ENCODE data around the gene APCDD1L.

Gene APCDD1L

DNA sequence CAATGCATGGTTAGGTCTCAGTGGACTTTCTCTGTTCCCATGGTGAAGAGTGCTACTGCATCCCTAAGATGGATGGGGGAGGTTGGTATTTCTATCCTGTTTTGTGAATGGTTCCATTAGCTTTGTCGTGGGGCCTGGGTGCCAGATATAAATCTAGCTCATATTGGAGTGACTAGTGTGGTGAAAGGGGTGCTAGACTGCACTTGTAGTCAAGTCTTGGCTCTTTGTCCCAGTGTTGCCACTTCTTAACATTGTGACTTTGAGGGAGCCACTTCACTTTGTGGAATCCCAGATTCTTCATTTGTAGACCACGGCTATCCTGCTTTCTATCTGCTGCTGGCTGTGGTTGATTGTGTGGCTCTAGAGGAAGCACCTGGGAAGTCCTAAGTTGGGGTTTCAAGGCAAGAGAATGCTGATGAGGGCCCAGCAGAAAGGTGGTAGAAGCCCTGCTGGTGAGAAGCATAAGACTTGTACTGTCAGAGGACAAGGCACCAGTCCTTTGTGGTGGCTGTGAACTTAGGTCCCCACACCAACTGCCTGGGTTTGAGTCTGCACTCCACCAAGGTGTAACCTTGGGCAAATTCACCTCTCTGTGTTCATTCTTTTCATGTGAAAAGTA lies 82.1 kb downstream of the APCDD1L start:
- Histone ChIP-seq H3K4me1 (ENCODE audit: insufficient read depth, low read length, severe bottlenecking) (no peaks in the 10 kb centered on the region), H3K9ac (ENCODE audit: low read length) (no peak overlapping the region), H3K9me2 (ENCODE audit: low read depth, low read length) (no peaks in the 10 kb centered on the region), H4K20me1 (ENCODE audit: insufficient read depth, low read length) (no peaks in the 10 kb centered on the region), H3K4me2 (ENCODE audit: low read length) (no peak overlapping the region), H3K9me3 (ENCODE audit: low read length) (no peaks in the 10 kb centered on the region), H3K79me2 (ENCODE audit: insufficient read depth, low read length) (peaks cover 50% of the 10 kb centered on the region), H3K27ac (ENCODE audit: low read depth, low read length, poor library complexity, severe bottlenecking) (no peak overlapping the region), H2AFZ (ENCODE audit: low read length) (no peak overlapping the region), H3K27me3 (ENCODE audit: insufficient read depth, low read length) (no peaks in the 10 kb centered on the region), H3K36me3 (ENCODE audit: insufficient read depth, low read length) (peaks cover 68% of the 10 kb centered on the region), H3K4me3 (ENCODE audit: low read depth, low read length, poor library complexity, severe bottlenecking) (no peak overlapping the region), H3F3A (ENCODE audit: insufficient read depth, low read length) (no peaks in the 10 kb centered on the region)
- TF ChIP-seq, protein P1, sequence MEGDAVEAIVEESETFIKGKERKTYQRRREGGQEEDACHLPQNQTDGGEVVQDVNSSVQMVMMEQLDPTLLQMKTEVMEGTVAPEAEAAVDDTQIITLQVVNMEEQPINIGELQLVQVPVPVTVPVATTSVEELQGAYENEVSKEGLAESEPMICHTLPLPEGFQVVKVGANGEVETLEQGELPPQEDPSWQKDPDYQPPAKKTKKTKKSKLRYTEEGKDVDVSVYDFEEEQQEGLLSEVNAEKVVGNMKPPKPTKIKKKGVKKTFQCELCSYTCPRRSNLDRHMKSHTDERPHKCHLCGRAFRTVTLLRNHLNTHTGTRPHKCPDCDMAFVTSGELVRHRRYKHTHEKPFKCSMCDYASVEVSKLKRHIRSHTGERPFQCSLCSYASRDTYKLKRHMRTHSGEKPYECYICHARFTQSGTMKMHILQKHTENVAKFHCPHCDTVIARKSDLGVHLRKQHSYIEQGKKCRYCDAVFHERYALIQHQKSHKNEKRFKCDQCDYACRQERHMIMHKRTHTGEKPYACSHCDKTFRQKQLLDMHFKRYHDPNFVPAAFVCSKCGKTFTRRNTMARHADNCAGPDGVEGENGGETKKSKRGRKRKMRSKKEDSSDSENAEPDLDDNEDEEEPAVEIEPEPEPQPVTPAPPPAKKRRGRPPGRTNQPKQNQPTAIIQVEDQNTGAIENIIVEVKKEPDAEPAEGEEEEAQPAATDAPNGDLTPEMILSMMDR (IDR thresholded peaks at IDR 0.05; ENCODE audit: low read length), result no peak
- TF ChIP-seq EZH2 (IDR thresholded peaks at IDR 0.05; ENCODE audit: borderline replicate concordance, low read length), result no peak

DNA sequence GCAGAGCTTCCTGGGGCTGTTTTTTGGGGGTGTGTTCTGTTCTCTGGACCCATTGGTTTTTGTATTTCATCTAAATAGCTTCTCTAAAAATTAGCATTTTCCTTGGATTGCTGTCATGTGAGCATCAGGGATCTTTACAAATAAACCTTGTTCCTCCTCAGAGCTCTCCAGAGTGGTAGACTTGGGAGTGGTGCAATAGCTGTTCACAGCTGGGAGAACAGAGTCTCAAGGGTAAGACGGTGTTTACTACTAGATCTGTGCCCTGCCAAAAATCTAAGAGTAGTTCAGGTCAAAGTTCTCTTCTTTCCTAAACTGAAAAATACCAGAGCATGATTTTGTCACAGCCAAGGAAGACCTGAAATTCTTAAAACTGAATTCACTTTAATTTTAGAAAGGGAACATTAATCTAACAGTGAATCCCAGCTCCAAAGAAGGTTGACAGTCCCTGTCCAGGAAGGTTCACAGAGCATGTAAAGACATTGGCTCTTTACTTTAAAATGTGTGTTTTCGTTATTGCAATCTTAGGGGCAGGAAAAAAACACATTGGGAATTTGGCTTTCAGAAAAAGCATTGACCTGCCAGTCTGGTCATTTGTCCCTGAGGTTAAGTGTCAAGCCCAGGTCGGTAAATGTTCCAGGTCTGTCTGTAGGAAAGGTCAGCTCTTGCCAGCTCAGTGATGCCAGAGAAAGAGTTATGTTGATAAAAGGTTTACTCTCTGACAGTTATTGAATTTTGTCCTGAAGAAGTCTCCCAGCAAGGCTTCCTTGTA lies 82.8 kb downstream of the APCDD1L start:
- Histone ChIP-seq H2AFZ (ENCODE audit: low read length) (no peak overlapping the region), H3K4me3 (ENCODE audit: low read depth, low read length, poor library complexity, severe bottlenecking) (no peak overlapping the region), H3K27me3 (ENCODE audit: insufficient read depth, low read length) (no peaks in the 10 kb centered on the region), H3K9ac (ENCODE audit: low read length) (no peak overlapping the region), H4K20me1 (ENCODE audit: insufficient read depth, low read length) (no peaks in the 10 kb centered on the region), H3K4me2 (ENCODE audit: low read length) (no peak overlapping the region), H3K9me2 (ENCODE audit: low read depth, low read length) (no peaks in the 10 kb centered on the region), H3F3A (ENCODE audit: insufficient read depth, low read length) (no peaks in the 10 kb centered on the region), H3K27ac (ENCODE audit: low read depth, low read length, poor library complexity, severe bottlenecking) (no peak overlapping the region), H3K9me3 (ENCODE audit: low read length) (no peaks in the 10 kb centered on the region), H3K4me1 (ENCODE audit: insufficient read depth, low read length, severe bottlenecking) (no peaks in the 10 kb centered on the region), H3K36me3 (ENCODE audit: insufficient read depth, low read length) (peaks cover 66% of the 10 kb centered on the region), H3K79me2 (ENCODE audit: insufficient read depth, low read length) (peaks cover 54% of the 10 kb centered on the region)
- TF ChIP-seq, protein P1 (IDR thresholded peaks at IDR 0.05; ENCODE audit: low read length), result no peak
- TF ChIP-seq EZH2 (IDR thresholded peaks at IDR 0.05; ENCODE audit: borderline replicate concordance, low read length), result no peak

DNA sequence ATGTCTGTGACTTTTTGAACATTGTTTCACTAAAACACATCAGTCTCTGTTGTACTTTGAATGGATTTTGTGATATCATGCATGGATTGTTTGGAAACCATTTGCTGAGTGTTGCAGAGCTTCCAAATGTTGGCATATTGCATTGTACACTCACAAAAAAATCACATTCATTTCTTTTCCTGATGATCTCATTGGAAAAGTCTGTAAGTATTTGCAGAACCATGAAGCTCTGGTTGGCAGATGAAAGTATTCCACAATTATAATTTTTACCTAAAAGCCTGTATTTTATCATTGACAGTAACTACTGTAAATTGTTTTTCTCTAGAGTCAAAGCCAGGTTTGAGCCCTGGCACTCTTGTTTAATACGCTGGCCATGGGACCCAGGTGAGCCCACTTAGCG lies 84.1 kb downstream of the APCDD1L start:
- H3K4me2 ChIP-seq (ENCODE audit: low read length), result no peak overlapping the region
- no peaks in the 10 kb centered on the region for H4K20me1 ChIP-seq (ENCODE audit: insufficient read depth, low read length)
- H3K4me3 ChIP-seq (ENCODE audit: low read depth, low read length, poor library complexity, severe bottlenecking), result no peak overlapping the region
- H3K27ac ChIP-seq (ENCODE audit: low read depth, low read length, poor library complexity, severe bottlenecking), result no peak overlapping the region
- no peaks in the 10 kb centered on the region for H3K27me3 ChIP-seq (ENCODE audit: insufficient read depth, low read length)
- peaks cover 70% of the 10 kb centered on the region for H3K36me3 ChIP-seq (ENCODE audit: insufficient read depth, low read length)
- H3K9me2 ChIP-seq (ENCODE audit: low read depth, low read length), result no peaks in the 10 kb centered on the region
- H3K79me2 ChIP-seq (ENCODE audit: insufficient read depth, low read length), result peaks cover 58% of the 10 kb centered on the region
- H3K9me3 ChIP-seq (ENCODE audit: low read length), result peaks cover 2% of the 10 kb centered on the region; the same call in 1 of the 2 replicates
- no peak for TF ChIP-seq EZH2 (IDR thresholded peaks at IDR 0.05; ENCODE audit: borderline replicate concordance, low read length)
- TF ChIP-seq, protein P1 (IDR thresholded peaks at IDR 0.05; ENCODE audit: low read length), result no peak
- H3F3A ChIP-seq (ENCODE audit: insufficient read depth, low read length), result no peaks in the 10 kb centered on the region
- no peaks in the 10 kb centered on the region for H3K4me1 ChIP-seq (ENCODE audit: insufficient read depth, low read length, severe bottlenecking)
- no peak overlapping the region for H2AFZ ChIP-seq (ENCODE audit: low read length)
- H3K9ac ChIP-seq (ENCODE audit: low read length), result no peak overlapping the region
